ENCODE data around the gene PC. TPM values are rescaled to one million over a fixed set of nuclear protein-coding genes. Genes with fewer than 3 reads are reported as not detected.

PC gene
- total RNA-seq, 2 donors from 2014 or later, result 9.1 to 12.7 TPM

GRCh38 chr11:66909181-66909580 lies 49.0 kb downstream of the PC start:
- no peak for ATAC-seq (replicated peaks in 1 of 2)
- no peak overlapping the region for H3K27ac Mint-ChIP-seq
- no peaks in the 10 kb centered on the region for H3K36me3 Mint-ChIP-seq (ENCODE audit: insufficient read depth in 2 of 2)
- H3K4me3 Mint-ChIP-seq, result no peak overlapping the region
- no peaks in the 10 kb centered on the region for H3K9me3 Mint-ChIP-seq
- no peak for DNase-seq
- H3K4me1 Mint-ChIP-seq (ENCODE audit: low read depth), result no peaks in the 10 kb centered on the region
- no peaks in the 10 kb centered on the region for H3K27me3 Mint-ChIP-seq (ENCODE audit: low read depth)

GRCh38 chr11:66907751-66908630 lies 50.2 kb downstream of the PC start:
- Mint-ChIP-seq H3K4me3 (no peak overlapping the region), H3K27me3 (ENCODE audit: low read depth) (no peaks in the 10 kb centered on the region), H3K36me3 (ENCODE audit: insufficient read depth in 2 of 2) (no peaks in the 10 kb centered on the region), H3K27ac (no peak overlapping the region), H3K9me3 (no peaks in the 10 kb centered on the region), H3K4me1 (ENCODE audit: low read depth) (no peaks in the 10 kb centered on the region)
- ATAC-seq (replicated peaks in 1 of 2) (no peak), DNase-seq (no peak)

GRCh38 chr11:66906061-66906733 lies 52.0 kb downstream of the PC start:
- no peak overlapping the region for H3K4me3 Mint-ChIP-seq
- DNase-seq (no peak), ATAC-seq (replicated peaks in 1 of 2) (no peak)
- no peaks in the 10 kb centered on the region for H3K27me3 Mint-ChIP-seq (ENCODE audit: low read depth)
- H3K36me3 Mint-ChIP-seq (ENCODE audit: insufficient read depth in 2 of 2), result no peaks in the 10 kb centered on the region
- H3K27ac Mint-ChIP-seq, result no peak overlapping the region
- no peaks in the 10 kb centered on the region for H3K4me1 Mint-ChIP-seq (ENCODE audit: low read depth)
- H3K9me3 Mint-ChIP-seq, result no peaks in the 10 kb centered on the region

GRCh38 chr11:66905631-66906030 lies 52.6 kb downstream of the PC start:
- Mint-ChIP-seq H3K9me3 (no peaks in the 10 kb centered on the region), H3K4me3 (no peak overlapping the region), H3K27ac (no peak overlapping the region), H3K27me3 (ENCODE audit: low read depth) (no peaks in the 10 kb centered on the region), H3K36me3 (ENCODE audit: insufficient read depth in 2 of 2) (no peaks in the 10 kb centered on the region), H3K4me1 (ENCODE audit: low read depth) (no peaks in the 10 kb centered on the region)
- DNase-seq, result no peak
- ATAC-seq (replicated peaks in 1 of 2), result no peak

- Mint-ChIP-seq H3K36me3 (ENCODE audit: insufficient read depth in 2 of 2) (no peaks in the 10 kb centered on the region), H3K27me3 (ENCODE audit: low read depth) (no peaks in the 10 kb centered on the region), H3K9me3 (no peaks in the 10 kb centered on the region), H3K4me1 (ENCODE audit: low read depth) (no peaks in the 10 kb centered on the region), H3K4me3 (no peak overlapping the region), H3K27ac (no peak overlapping the region)
- no peak for DNase-seq
- no peak for ATAC-seq (replicated peaks in 1 of 2)
These were observed 53.1 kb downstream of the PC start for GRCh38 chr11:66904981-66905521.

- ATAC-seq (replicated peaks in 1 of 2) (no peak), DNase-seq (no peak)
- Mint-ChIP-seq H3K27ac (no peak overlapping the region), H3K27me3 (ENCODE audit: low read depth) (no peaks in the 10 kb centered on the region), H3K4me3 (no peak overlapping the region), H3K4me1 (ENCODE audit: low read depth) (no peaks in the 10 kb centered on the region), H3K9me3 (no peaks in the 10 kb centered on the region), H3K36me3 (ENCODE audit: insufficient read depth in 2 of 2) (no peaks in the 10 kb centered on the region)
These were observed 53.6 kb downstream of the PC start for GRCh38 chr11:66904561-66904960.

- DNase-seq (no peak), ATAC-seq (replicated peaks in 1 of 2) (no peak)
- no peak overlapping the region for H3K27ac Mint-ChIP-seq
- no peaks in the 10 kb centered on the region for H3K27me3 Mint-ChIP-seq (ENCODE audit: low read depth)
- no peaks in the 10 kb centered on the region for H3K4me1 Mint-ChIP-seq (ENCODE audit: low read depth)
- no peaks in the 10 kb centered on the region for H3K9me3 Mint-ChIP-seq
- H3K36me3 Mint-ChIP-seq (ENCODE audit: insufficient read depth in 2 of 2), result no peaks in the 10 kb centered on the region
- no peak overlapping the region for H3K4me3 Mint-ChIP-seq
These were observed 54.1 kb downstream of the PC start for GRCh38 chr11:66904055-66904454.

GRCh38 chr11:66902486-66903177 lies 55.6 kb downstream of the PC start:
- Mint-ChIP-seq H3K4me3 (no peak overlapping the region), H3K36me3 (ENCODE audit: insufficient read depth in 2 of 2) (no peaks in the 10 kb centered on the region), H3K9me3 (no peaks in the 10 kb centered on the region), H3K4me1 (ENCODE audit: low read depth) (no peaks in the 10 kb centered on the region), H3K27me3 (ENCODE audit: low read depth) (no peaks in the 10 kb centered on the region), H3K27ac (no peak overlapping the region)
- ATAC-seq (replicated peaks in 1 of 2), result no peak
- DNase-seq, result no peak

GRCh38 chr11:66901964-66902390 lies 56.2 kb downstream of the PC start:
- no peak overlapping the region for H3K27ac Mint-ChIP-seq

GRCh38 chr11:66894141-66894540 lies 64.0 kb downstream of the PC start:
- no peak overlapping the region for H3K4me3 Mint-ChIP-seq
- H3K27me3 Mint-ChIP-seq (ENCODE audit: low read depth), result peaks cover 7% of the 10 kb centered on the region
- H3K36me3 Mint-ChIP-seq (ENCODE audit: insufficient read depth in 2 of 2), result peaks cover 0 to 2% of the 10 kb centered on the region in 2 donors
- peaks cover 20% of the 10 kb centered on the region for H3K4me1 Mint-ChIP-seq (ENCODE audit: low read depth)
- DNase-seq (no peak), ATAC-seq (replicated peaks in 1 of 2) (no peak)
- H3K9me3 Mint-ChIP-seq, result peaks cover 0 to 2% of the 10 kb centered on the region in 2 donors
- no peak overlapping the region for H3K27ac Mint-ChIP-seq

More at GRCh38 chr11:66901964-66902390, 56.2 kb downstream of the PC start:
- H3K27me3 Mint-ChIP-seq (ENCODE audit: low read depth), result no peaks in the 10 kb centered on the region
- ATAC-seq (replicated peaks in 1 of 2) (no peak), DNase-seq (no peak)
- no peaks in the 10 kb centered on the region for H3K36me3 Mint-ChIP-seq (ENCODE audit: insufficient read depth in 2 of 2)
- H3K4me1 Mint-ChIP-seq (ENCODE audit: low read depth), result no peaks in the 10 kb centered on the region
- no peak overlapping the region for H3K4me3 Mint-ChIP-seq
- H3K9me3 Mint-ChIP-seq, result no peaks in the 10 kb centered on the region

- Mint-ChIP-seq H3K27me3 (ENCODE audit: low read depth) (peaks cover 7% of the 10 kb centered on the region), H3K36me3 (ENCODE audit: insufficient read depth in 2 of 2) (peaks cover 0 to 2% of the 10 kb centered on the region in 2 donors), H3K27ac (no peak overlapping the region), H3K9me3 (peaks cover 0 to 2% of the 10 kb centered on the region in 2 donors), H3K4me1 (ENCODE audit: low read depth) (peaks cover 20% of the 10 kb centered on the region), H3K4me3 (no peak overlapping the region)
- DNase-seq, result no peak
- ATAC-seq (replicated peaks in 1 of 2), result no peak
These were observed 65.3 kb downstream of the PC start for GRCh38 chr11:66892911-66893310.

GRCh38 chr11:66891851-66892660 lies 66.1 kb downstream of the PC start:
- Mint-ChIP-seq H3K9me3 (peaks cover 0 to 2% of the 10 kb centered on the region in 2 donors), H3K27ac (no peak overlapping the region), H3K4me1 (ENCODE audit: low read depth) (peaks cover 20% of the 10 kb centered on the region), H3K36me3 (ENCODE audit: insufficient read depth in 2 of 2) (peaks cover 0 to 2% of the 10 kb centered on the region in 2 donors), H3K4me3 (peak overlapping the region; percentile 1 to 31), H3K27me3 (ENCODE audit: low read depth) (peaks cover 7% of the 10 kb centered on the region)
- peak; percentile 100 for ATAC-seq (replicated peaks in 1 of 2)
- peak; percentile 79 to 83 for DNase-seq
